Mesothelial cell of epicardium (in vitro differentiated cells): ENCODE data around the gene OIT3. TPM values are rescaled to one million over a fixed set of nuclear protein-coding genes. Genes with fewer than 3 reads are reported as not detected.

ENCODE experiments used
- DNase-seq, 2 experiments: peaks; one replicate each; pipeline ENCODE4 v3.0.0; 2021; ENCODE audit warnings: low spot score in 2 of 2; ENCODE audit not compliant: unreplicated experiment in 2 of 2
- H3K27ac Mint-ChIP-seq: 2 replicates; pipeline ENCODE4 v1.8.0; 2021; ENCODE audit warnings: mixed read lengths
- H3K27me3 Mint-ChIP-seq: 2 replicates; pipeline ENCODE4 v1.8.0; 2021; ENCODE audit warnings: low read depth, mixed read lengths
- H3K36me3 Mint-ChIP-seq: 2 replicates; pipeline ENCODE4 v1.8.0; 2021; ENCODE audit warnings: mixed read lengths
- H3K4me1 Mint-ChIP-seq: 2 replicates; pipeline ENCODE4 v1.8.0; 2021; ENCODE audit warnings: mixed read lengths
- H3K4me3 Mint-ChIP-seq: 2 replicates; pipeline ENCODE4 v1.8.0; 2021; ENCODE audit warnings: mild to moderate bottlenecking, moderate library complexity, mixed read lengths
- H3K9me3 Mint-ChIP-seq: 2 replicates; pipeline ENCODE4 v1.8.0; 2021; ENCODE audit warnings: mixed read lengths
- CTCF ChIP-seq: fragments of 200-600 bp; sonication (generic); IDR thresholded peaks from one replicate; pipeline ENCODE4 v1.5.0; 2021; ENCODE audit warnings: antibody characterized with exemption; ENCODE audit not compliant: unreplicated experiment
- total RNA-seq: library from RNA; stranded (reverse); gene quantifications from 3 replicates; pipeline ENCODE4 v1.2.1, GENCODE V29; 2021

OIT3 gene
- total RNA-seq, 1 donor from 2014 or later: 0.34 TPM

GRCh38 chr10:72875250-72876055 is 18.1 kb upstream of the OIT3 start:
- H3K36me3 Mint-ChIP-seq: peaks cover 54% of the 10 kb centered on the region
- no peak for DNase-seq
- no peaks in the 10 kb centered on the region for H3K27me3 Mint-ChIP-seq
- no peak for TF ChIP-seq CTCF
- no peak overlapping the region for H3K27ac Mint-ChIP-seq
- H3K9me3 Mint-ChIP-seq: peaks cover 19% of the 10 kb centered on the region
- H3K4me1 Mint-ChIP-seq: no peaks in the 10 kb centered on the region
- H3K4me3 Mint-ChIP-seq: no peak overlapping the region

GRCh38 chr10:72879245-72879644 is 14.3 kb upstream of the OIT3 start:
- no peak for DNase-seq
- H3K4me1 Mint-ChIP-seq: no peaks in the 10 kb centered on the region
- no peak overlapping the region for H3K4me3 Mint-ChIP-seq
- peaks cover 59% of the 10 kb centered on the region for H3K36me3 Mint-ChIP-seq
- no peak for TF ChIP-seq CTCF
- H3K27me3 Mint-ChIP-seq: no peaks in the 10 kb centered on the region
- no peak overlapping the region for H3K27ac Mint-ChIP-seq
- H3K9me3 Mint-ChIP-seq: peaks cover 39% of the 10 kb centered on the region

- Mint-ChIP-seq H3K27ac (no peak overlapping the region), H3K4me3 (no peak overlapping the region), H3K4me1 (no peaks in the 10 kb centered on the region), H3K36me3 (peaks cover 65% of the 10 kb centered on the region), H3K9me3 (peaks cover 39% of the 10 kb centered on the region), H3K27me3 (no peaks in the 10 kb centered on the region)
- no peak for TF ChIP-seq CTCF
- no peak for DNase-seq
Observed at GRCh38 chr10:72881291-72881690, 12.2 kb upstream of the OIT3 start.

- H3K4me1 Mint-ChIP-seq: peaks cover 13% of the 10 kb centered on the region
- no peak overlapping the region for H3K27ac Mint-ChIP-seq
- DNase-seq: no peak
- H3K27me3 Mint-ChIP-seq: no peaks in the 10 kb centered on the region
- no peak for TF ChIP-seq CTCF
- H3K4me3 Mint-ChIP-seq: no peak overlapping the region
- peaks cover 30% of the 10 kb centered on the region for H3K9me3 Mint-ChIP-seq
- peaks cover 59% of the 10 kb centered on the region for H3K36me3 Mint-ChIP-seq
Observed at GRCh38 chr10:72883861-72884260, 9.7 kb upstream of the OIT3 start.

GRCh38 chr10:72885953-72886352 is 7.6 kb upstream of the OIT3 start:
- Mint-ChIP-seq H3K27ac (no peak overlapping the region), H3K36me3 (peaks cover 53% of the 10 kb centered on the region), H3K9me3 (peaks cover 17% of the 10 kb centered on the region), H3K4me3 (no peak overlapping the region), H3K27me3 (no peaks in the 10 kb centered on the region), H3K4me1 (peaks cover 13% of the 10 kb centered on the region)
- no peak for DNase-seq
- TF ChIP-seq CTCF: no peak
